Activated naive CD8-positive, alpha-beta T cell treated with anti-CD3 and anti-CD28 coated beads, Interleukin-2, amount 50 U/mL, for 24 hours (primary cell): ENCODE data around the gene FBRSL1.
"Not testable (repeated sequence)": the region's sequence is repeated elsewhere in the genome, so short reads cannot be mapped to it uniquely, and the experiment has no call there.

ENCODE experiments used
- ATAC-seq: fragments of 150-1000 bp; cut with Tn5 transposase; one replicate; pipeline ENCODE4 v1.10.0; 2021
- DNase-seq: peaks from one replicate; pipeline ENCODE4 v3.0.0; 2021
- H3K27ac Mint-ChIP-seq: one replicate; pipeline ENCODE4 v1.8.0; 2021; ENCODE audit warnings: mild to moderate bottlenecking, mixed read lengths
- H3K27me3 Mint-ChIP-seq: one replicate; pipeline ENCODE4 v1.8.0; 2021; ENCODE audit warnings: mixed read lengths
- H3K36me3 Mint-ChIP-seq: one replicate; pipeline ENCODE4 v1.8.0; 2021; ENCODE audit warnings: low read depth, mixed read lengths
- H3K4me1 Mint-ChIP-seq: one replicate; pipeline ENCODE4 v1.8.0; 2021; ENCODE audit warnings: mixed read lengths
- H3K4me3 Mint-ChIP-seq: one replicate; pipeline ENCODE4 v1.8.0; 2021; ENCODE audit warnings: mild to moderate bottlenecking, moderate library complexity, mixed read lengths
- H3K9me3 Mint-ChIP-seq: one replicate; pipeline ENCODE4 v1.8.0; 2021; ENCODE audit warnings: mixed read lengths

Gene FBRSL1

DNA sequence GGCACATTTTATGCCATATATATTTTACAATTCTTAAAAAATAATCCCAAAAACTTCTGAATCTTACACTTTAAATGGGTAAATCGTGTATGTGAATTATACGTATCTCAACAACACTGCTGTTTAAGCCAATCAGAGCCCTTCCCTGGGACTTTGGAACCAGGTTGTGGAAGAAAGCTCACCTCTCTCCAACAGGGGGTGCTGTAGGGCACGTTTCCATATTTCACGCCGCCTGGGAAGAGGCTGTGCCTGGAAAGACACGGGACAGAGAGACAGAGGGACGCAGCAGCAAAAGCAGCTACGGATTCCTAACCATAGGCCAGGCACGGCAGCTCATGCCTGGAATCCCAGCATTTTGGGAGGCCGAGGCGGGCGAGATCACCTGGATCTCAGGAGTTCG is 29.4 kb upstream of the FBRSL1 start:
- no peaks in the 10 kb centered on the region for H3K27me3 Mint-ChIP-seq
- H3K36me3 Mint-ChIP-seq, result no peaks in the 10 kb centered on the region
- H3K4me1 Mint-ChIP-seq, result peaks cover 12% of the 10 kb centered on the region
- no peak overlapping the region for H3K4me3 Mint-ChIP-seq
- H3K27ac Mint-ChIP-seq, result no peak overlapping the region
- DNase-seq (no peak), ATAC-seq (no peak)
- peaks cover 3% of the 10 kb centered on the region for H3K9me3 Mint-ChIP-seq

- ATAC-seq (no peak), DNase-seq (no peak)
- Mint-ChIP-seq H3K4me3 (no peak overlapping the region), H3K9me3 (no peaks in the 10 kb centered on the region), H3K27me3 (no peaks in the 10 kb centered on the region), H3K36me3 (no peaks in the 10 kb centered on the region), H3K27ac (no peak overlapping the region), H3K4me1 (peaks cover 11% of the 10 kb centered on the region)
These were observed 28.4 kb upstream of the FBRSL1 start for GRCh38 chr12:132461526-132461925.

DNA sequence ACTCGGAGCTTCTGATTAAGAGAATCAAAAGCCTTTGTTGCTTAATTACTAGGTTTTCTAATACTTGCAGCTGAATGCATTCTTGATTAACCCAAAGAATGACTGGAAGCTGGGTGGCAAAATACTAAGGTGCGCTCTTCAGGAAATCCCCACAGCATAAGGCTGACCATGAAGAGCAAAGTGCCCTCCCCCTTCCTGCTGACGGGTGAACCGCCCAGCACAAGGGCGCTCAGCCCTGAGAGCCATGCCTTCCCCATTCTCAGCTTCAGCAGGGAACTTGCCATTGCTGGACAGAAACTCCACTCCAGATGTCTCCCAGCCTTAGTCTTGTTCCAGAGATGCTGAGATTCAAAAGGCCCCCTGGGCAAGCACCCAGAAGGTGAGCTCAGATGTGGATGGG is 27.2 kb upstream of the FBRSL1 start:
- Mint-ChIP-seq H3K27ac (no peak overlapping the region), H3K36me3 (no peaks in the 10 kb centered on the region), H3K4me3 (no peak overlapping the region), H3K4me1 (peaks cover 16% of the 10 kb centered on the region), H3K9me3 (no peaks in the 10 kb centered on the region), H3K27me3 (no peaks in the 10 kb centered on the region)
- DNase-seq (no peak), ATAC-seq (no peak)

DNA sequence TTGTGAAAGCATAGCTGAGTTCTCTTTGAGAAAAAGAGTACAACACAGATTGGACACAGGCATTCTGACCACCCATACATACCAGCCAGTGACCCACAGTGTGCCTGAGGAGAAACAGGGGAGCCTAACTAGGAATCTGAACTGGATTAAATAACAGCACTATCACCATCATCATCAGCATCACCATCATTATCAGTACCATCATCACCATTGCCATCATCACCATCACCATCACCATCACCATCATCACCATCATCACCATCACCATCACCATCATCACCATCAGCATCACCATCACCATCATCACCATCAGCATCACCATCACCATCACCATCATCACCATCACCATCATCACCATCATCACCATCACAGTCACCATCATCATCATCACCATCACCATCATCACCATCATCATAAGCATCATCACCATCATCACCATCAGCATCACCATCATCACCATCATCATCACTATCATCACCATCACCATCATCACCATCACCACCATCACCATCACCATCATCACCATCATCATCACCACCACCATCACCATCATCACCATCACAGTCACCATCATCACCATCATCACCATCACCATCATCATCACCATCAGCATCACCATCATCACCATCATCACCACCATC is 26.5 kb upstream of the FBRSL1 start:
- not testable (repeated sequence) for DNase-seq

DNA sequence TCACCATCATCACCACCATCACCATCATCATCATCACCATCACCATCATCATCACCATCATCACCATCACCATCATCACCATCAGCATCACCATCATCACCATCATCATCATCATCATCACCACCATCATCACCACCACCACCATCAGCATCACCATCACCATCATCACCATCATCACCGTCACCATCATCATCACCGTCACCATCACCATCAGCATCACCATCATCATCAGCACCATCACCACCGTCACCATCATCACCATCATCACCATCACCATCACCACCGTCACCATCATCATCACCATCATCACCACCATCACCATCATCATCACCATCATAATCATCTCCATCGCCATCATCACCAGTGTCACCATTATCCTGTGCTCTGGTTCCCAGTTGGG is 25.6 kb upstream of the FBRSL1 start:
- H3K27me3 Mint-ChIP-seq, H3K27ac Mint-ChIP-seq, H3K9me3 Mint-ChIP-seq, DNase-seq, H3K4me3 Mint-ChIP-seq, ATAC-seq, H3K36me3 Mint-ChIP-seq: not testable (repeated sequence)
- H3K4me1 Mint-ChIP-seq, result peaks cover 30% of the 10 kb centered on the region

More for the DNA sequence above, 26.5 kb upstream of the FBRSL1 start:
- not testable (repeated sequence) for H3K27ac Mint-ChIP-seq, H3K36me3 Mint-ChIP-seq, H3K27me3 Mint-ChIP-seq, ATAC-seq, H3K4me3 Mint-ChIP-seq, H3K9me3 Mint-ChIP-seq
- peaks cover 22% of the 10 kb centered on the region for H3K4me1 Mint-ChIP-seq

- Mint-ChIP-seq H3K4me3 (no peak overlapping the region), H3K4me1 (peaks cover 35% of the 10 kb centered on the region), H3K27ac (no peak overlapping the region), H3K9me3 (no peaks in the 10 kb centered on the region), H3K36me3 (no peaks in the 10 kb centered on the region), H3K27me3 (peaks cover 2% of the 10 kb centered on the region)
- ATAC-seq (no peak), DNase-seq (no peak)
These were observed 25.1 kb upstream of the FBRSL1 start for GRCh38 chr12:132464820-132465219.

DNA sequence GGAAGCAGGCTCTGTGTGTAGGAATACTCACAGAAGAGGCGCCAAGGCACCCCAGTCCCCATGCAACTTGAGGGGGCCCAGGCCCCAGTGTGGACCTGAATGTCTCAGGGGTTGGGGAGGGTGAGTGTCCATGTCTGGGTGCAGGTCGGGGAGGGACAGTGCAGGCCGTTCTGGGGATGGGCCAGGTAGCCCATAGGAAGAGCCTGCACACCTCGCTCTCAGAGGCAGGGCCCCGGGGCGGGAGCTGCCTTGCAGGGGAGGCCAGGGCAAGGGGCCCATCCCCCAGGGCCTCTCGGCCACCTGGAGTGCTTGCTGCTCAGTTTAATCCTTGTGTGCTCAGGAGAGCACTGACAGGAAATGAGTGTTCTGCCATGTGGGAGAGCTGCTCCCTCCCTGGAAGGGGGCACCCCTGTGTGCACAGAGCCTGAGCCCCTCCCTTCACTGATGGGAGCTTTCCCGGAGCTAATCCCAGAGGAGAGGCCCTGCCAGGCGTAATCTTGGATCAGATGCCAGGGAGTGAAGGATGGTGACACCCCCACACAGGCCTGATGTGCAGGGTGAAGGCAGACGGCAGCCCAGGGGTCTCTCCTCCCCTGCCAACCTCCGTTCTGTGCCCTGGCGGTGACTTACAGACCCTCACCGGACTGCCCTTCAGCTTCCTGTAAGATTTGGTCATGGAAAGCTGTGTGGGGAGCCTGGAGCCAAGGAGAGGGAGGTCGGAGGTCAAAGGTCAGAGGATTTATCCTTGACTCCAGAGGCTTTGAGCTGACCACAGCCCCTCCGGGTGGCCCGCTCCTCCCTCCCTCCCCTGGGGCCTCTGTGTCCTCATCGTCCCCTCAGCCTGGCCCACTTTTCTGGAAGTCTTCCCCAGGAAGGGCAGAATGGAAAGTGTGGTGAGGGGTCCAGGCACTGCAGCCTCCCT is 24.4 kb upstream of the FBRSL1 start:
- Mint-ChIP-seq H3K9me3 (no peaks in the 10 kb centered on the region), H3K4me3 (no peak overlapping the region), H3K27me3 (peaks cover 2% of the 10 kb centered on the region), H3K36me3 (no peaks in the 10 kb centered on the region), H3K4me1 (peaks cover 40% of the 10 kb centered on the region), H3K27ac (no peak overlapping the region)
- ATAC-seq (peak; percentile 12), DNase-seq (no peak)

GRCh38 chr12:132466241-132467201 is 23.4 kb upstream of the FBRSL1 start:
- DNase-seq (no peak), ATAC-seq (no peak)
- peaks cover 2% of the 10 kb centered on the region for H3K27me3 Mint-ChIP-seq
- no peak overlapping the region for H3K27ac Mint-ChIP-seq
- no peak overlapping the region for H3K4me3 Mint-ChIP-seq
- H3K36me3 Mint-ChIP-seq, result no peaks in the 10 kb centered on the region
- H3K9me3 Mint-ChIP-seq, result no peaks in the 10 kb centered on the region
- peaks cover 46% of the 10 kb centered on the region for H3K4me1 Mint-ChIP-seq

- peaks cover 47% of the 10 kb centered on the region for H3K4me1 Mint-ChIP-seq
- no peak overlapping the region for H3K27ac Mint-ChIP-seq
- H3K36me3 Mint-ChIP-seq, result no peaks in the 10 kb centered on the region
- H3K4me3 Mint-ChIP-seq, result no peak overlapping the region
- peaks cover 2% of the 10 kb centered on the region for H3K27me3 Mint-ChIP-seq
- no peaks in the 10 kb centered on the region for H3K9me3 Mint-ChIP-seq
- DNase-seq, result no peak
- no peak for ATAC-seq
These were observed 22.4 kb upstream of the FBRSL1 start for GRCh38 chr12:132467511-132467910.

GRCh38 chr12:132469423-132469822 is 20.5 kb upstream of the FBRSL1 start:
- Mint-ChIP-seq H3K4me3 (peak overlapping the region; percentile 48), H3K36me3 (no peaks in the 10 kb centered on the region), H3K4me1 (peaks cover 47% of the 10 kb centered on the region), H3K27ac (peak overlapping the region; percentile 3), H3K9me3 (no peaks in the 10 kb centered on the region), H3K27me3 (peaks cover 2% of the 10 kb centered on the region)
- DNase-seq (no peak), ATAC-seq (no peak)

GRCh38 chr12:132470397-132470796 is 19.6 kb upstream of the FBRSL1 start:
- peaks cover 45% of the 10 kb centered on the region for H3K4me1 Mint-ChIP-seq
- H3K27ac Mint-ChIP-seq, result no peak overlapping the region
- DNase-seq, result no peak
- no peak overlapping the region for H3K4me3 Mint-ChIP-seq
- no peaks in the 10 kb centered on the region for H3K9me3 Mint-ChIP-seq
- no peaks in the 10 kb centered on the region for H3K36me3 Mint-ChIP-seq
- peaks cover 2% of the 10 kb centered on the region for H3K27me3 Mint-ChIP-seq
- no peak for ATAC-seq

GRCh38 chr12:132471011-132471857 is 18.7 kb upstream of the FBRSL1 start:
- H3K4me1 Mint-ChIP-seq, result peaks cover 50% of the 10 kb centered on the region
- DNase-seq (no peak), ATAC-seq (peak; percentile 34)
- H3K27ac Mint-ChIP-seq, result peak overlapping the region; percentile 74
- H3K4me3 Mint-ChIP-seq, result peak overlapping the region; percentile 18
- peaks cover 2% of the 10 kb centered on the region for H3K27me3 Mint-ChIP-seq
- no peaks in the 10 kb centered on the region for H3K9me3 Mint-ChIP-seq
- H3K36me3 Mint-ChIP-seq, result no peaks in the 10 kb centered on the region

DNA sequence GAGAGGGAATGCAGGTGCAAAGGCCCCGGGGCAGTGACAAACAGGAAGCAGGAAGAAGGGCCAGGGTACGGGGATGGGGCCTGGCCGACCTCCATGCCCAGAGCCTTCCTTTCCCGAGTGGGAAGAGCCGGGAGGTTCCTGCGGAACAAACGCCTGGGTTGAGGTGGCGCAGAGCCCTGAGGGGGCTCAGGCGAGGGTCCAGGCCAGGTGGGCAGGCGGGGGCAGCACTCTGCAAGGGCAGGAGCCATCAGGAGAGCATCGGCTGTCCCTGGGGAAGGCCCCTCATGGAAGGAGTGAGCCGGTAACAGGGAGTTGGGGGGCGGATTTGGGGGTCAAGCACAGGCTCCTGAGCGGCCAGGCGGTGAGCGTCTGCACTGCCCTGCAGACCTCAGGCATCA is 18.1 kb upstream of the FBRSL1 start:
- Mint-ChIP-seq H3K27ac (peak overlapping the region; percentile 73), H3K4me1 (peaks cover 56% of the 10 kb centered on the region), H3K36me3 (no peaks in the 10 kb centered on the region), H3K9me3 (no peaks in the 10 kb centered on the region), H3K27me3 (peaks cover 2% of the 10 kb centered on the region), H3K4me3 (peak overlapping the region; percentile 72)
- DNase-seq, result no peak
- ATAC-seq, result no peak

GRCh38 chr12:132472386-132472785 is 17.6 kb upstream of the FBRSL1 start:
- DNase-seq (no peak), ATAC-seq (no peak)
- no peaks in the 10 kb centered on the region for H3K9me3 Mint-ChIP-seq
- peak overlapping the region; percentile 72 for H3K4me3 Mint-ChIP-seq
- H3K27me3 Mint-ChIP-seq, result peaks cover 2% of the 10 kb centered on the region
- peak overlapping the region; percentile 73 for H3K27ac Mint-ChIP-seq
- peaks cover 57% of the 10 kb centered on the region for H3K4me1 Mint-ChIP-seq
- no peaks in the 10 kb centered on the region for H3K36me3 Mint-ChIP-seq
